HEK293 (cell line): ENCODE measurements around the gene JAZF1.

Experiments
- CTCF ChIP-seq: fragments of 450-650 bp; formaldehyde crosslinking; IDR thresholded peaks from 2 replicates; pipeline ENCODE4 v1.5.1; 2016; ENCODE audit warnings: missing biosample characterization, missing genetic modification characterization
- FEZF1 ChIP-seq: fragments of 450-650 bp; formaldehyde crosslinking; IDR thresholded peaks from 2 replicates; pipeline ENCODE4 v1.5.1; 2016; ENCODE audit warnings: missing biosample characterization, missing genetic modification characterization
- MEIS1 ChIP-seq: sonication (generic); formaldehyde crosslinking; IDR thresholded peaks from 2 replicates; pipeline ENCODE4 v1.8.1; 2022; ENCODE audit warnings: missing genetic modification reagents, mild to moderate bottlenecking, borderline replicate concordance
- PATZ1 ChIP-seq: fragments of 450-650 bp; formaldehyde crosslinking; IDR thresholded peaks from 2 replicates; pipeline ENCODE4 v1.5.1; 2016; ENCODE audit warnings: missing biosample characterization, missing genetic modification characterization
- ZBTB1 ChIP-seq: fragments of 450-650 bp; formaldehyde crosslinking; IDR thresholded peaks from 2 replicates; pipeline ENCODE4 v1.5.1; 2016; ENCODE audit warnings: missing biosample characterization, missing genetic modification characterization
- ZNF10 ChIP-seq: fragments of 450-650 bp; formaldehyde crosslinking; IDR thresholded peaks from 2 replicates; pipeline ENCODE4 v1.5.1; 2017; ENCODE audit warnings: missing biosample characterization, missing genetic modification characterization
- ZNF112 ChIP-seq: fragments of 450-650 bp; formaldehyde crosslinking; IDR thresholded peaks from 2 replicates; pipeline ENCODE4 v1.5.0; 2017; ENCODE audit warnings: missing biosample characterization, missing genetic modification characterization
- ZNF148 ChIP-seq: fragments of 450-650 bp; formaldehyde crosslinking; IDR thresholded peaks from 2 replicates; pipeline ENCODE4 v1.5.0; 2017; ENCODE audit warnings: missing biosample characterization, missing genetic modification characterization, borderline replicate concordance
- ZNF184 ChIP-seq: fragments of 450-650 bp; IDR thresholded peaks from 2 replicates; pipeline ENCODE4 v1.5.1; 2018; ENCODE audit warnings: missing biosample characterization, mild to moderate bottlenecking, missing genetic modification characterization
- ZNF777 ChIP-seq: fragments of 450-650 bp; formaldehyde crosslinking; IDR thresholded peaks from 2 replicates; pipeline ENCODE4 v1.5.1; 2017; ENCODE audit warnings: missing biosample characterization, missing genetic modification characterization, borderline replicate concordance

GRCh38 chr7:28181416-28181815 lies 821 bp upstream of the JAZF1 start:
- TF ChIP-seq CTCF (tag by site-specific recombination), result no peak
- TF ChIP-seq ZNF777, result no peak
- no peak for TF ChIP-seq ZBTB1
- TF ChIP-seq ZNF148 (tag by site-specific recombination), result no peak
- no peak for TF ChIP-seq ZNF184 (tag by site-specific recombination)
- no peak for TF ChIP-seq ZNF10 (tag by site-specific recombination)
- TF ChIP-seq MEIS1, result no peak
- TF ChIP-seq FEZF1 (tag by site-specific recombination), result no peak
- TF ChIP-seq ZNF112, result no peak
- no peak for TF ChIP-seq PATZ1 (tag by site-specific recombination)
